ENCODE data around the gene TPRA1. TPM values are rescaled to one million over a fixed set of nuclear protein-coding genes. Genes with fewer than 3 reads are reported as not detected.

The TPRA1 gene
- total RNA-seq, 1 donor from 2014 or later = 37.2 TPM

DNA sequence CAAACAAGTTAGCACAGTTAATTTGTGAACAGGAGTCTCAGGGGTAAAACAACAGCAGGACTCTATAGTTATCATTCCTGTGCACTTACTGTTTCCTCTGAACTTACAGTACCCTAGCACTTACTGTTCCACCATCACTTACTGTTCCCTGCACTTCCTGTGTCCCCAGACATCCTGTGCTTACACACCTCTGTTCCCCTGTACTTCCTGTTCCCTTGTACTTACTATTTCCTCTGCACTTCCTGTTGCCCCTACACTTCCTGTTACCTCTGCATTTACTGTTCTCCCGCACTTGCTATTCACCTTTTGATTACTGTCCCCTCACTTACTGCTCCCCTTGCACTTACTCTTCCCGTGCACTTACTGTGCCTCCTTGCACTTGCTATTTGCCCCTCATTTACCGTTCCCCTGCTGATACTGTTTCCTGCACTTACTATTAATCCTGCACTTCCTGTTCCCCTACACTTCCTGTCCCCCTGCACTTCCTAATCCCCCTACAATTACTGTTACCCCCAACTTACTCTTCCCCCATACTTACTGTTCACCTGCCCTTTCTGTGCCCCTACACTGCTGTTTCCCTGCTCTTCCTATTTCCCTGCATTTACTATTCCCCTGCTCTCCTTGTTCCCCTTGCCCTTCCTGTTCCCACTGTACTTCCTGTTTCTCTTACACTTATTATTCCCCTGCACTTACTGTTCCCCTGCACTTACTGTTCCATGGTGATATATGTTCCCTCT is 30.3 kb downstream of the TPRA1 start:
- H3K27me3 Mint-ChIP-seq (ENCODE audit: low read depth) = peaks cover 4% of the 10 kb centered on the region
- peaks cover 4% of the 10 kb centered on the region for H3K9me3 Mint-ChIP-seq
- H3K4me1 Mint-ChIP-seq = no peaks in the 10 kb centered on the region
- no peaks in the 10 kb centered on the region for H3K36me3 Mint-ChIP-seq
- TF ChIP-seq, protein P1, sequence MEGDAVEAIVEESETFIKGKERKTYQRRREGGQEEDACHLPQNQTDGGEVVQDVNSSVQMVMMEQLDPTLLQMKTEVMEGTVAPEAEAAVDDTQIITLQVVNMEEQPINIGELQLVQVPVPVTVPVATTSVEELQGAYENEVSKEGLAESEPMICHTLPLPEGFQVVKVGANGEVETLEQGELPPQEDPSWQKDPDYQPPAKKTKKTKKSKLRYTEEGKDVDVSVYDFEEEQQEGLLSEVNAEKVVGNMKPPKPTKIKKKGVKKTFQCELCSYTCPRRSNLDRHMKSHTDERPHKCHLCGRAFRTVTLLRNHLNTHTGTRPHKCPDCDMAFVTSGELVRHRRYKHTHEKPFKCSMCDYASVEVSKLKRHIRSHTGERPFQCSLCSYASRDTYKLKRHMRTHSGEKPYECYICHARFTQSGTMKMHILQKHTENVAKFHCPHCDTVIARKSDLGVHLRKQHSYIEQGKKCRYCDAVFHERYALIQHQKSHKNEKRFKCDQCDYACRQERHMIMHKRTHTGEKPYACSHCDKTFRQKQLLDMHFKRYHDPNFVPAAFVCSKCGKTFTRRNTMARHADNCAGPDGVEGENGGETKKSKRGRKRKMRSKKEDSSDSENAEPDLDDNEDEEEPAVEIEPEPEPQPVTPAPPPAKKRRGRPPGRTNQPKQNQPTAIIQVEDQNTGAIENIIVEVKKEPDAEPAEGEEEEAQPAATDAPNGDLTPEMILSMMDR (IDR thresholded peaks at IDR 0.05; ENCODE audit: unreplicated experiment) = no peak
- no peak for DNase-seq (ENCODE audit: low spot score in 2 of 2, unreplicated experiment in 2 of 2)
- H3K27ac Mint-ChIP-seq = no peak overlapping the region
- H3K4me3 Mint-ChIP-seq = no peak overlapping the region

DNA sequence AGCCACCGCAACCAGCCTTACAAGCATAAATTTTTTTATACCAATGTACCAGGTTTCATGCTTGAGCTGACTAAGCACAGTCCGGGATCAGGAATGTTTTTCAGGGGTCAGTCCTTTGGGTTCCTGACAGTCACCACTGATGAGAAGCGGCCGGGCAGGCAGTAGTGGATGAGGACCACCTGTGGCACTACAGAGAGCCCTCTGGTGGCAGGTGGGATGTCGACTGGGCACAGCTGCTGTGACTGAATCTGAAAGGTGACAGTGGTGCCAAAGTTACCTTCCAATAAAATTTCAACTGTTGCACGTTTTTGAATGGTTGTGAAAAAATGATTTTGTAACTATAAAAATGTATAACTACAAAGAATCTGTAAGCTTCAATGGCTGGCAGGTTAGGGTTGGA is 34.0 kb downstream of the TPRA1 start:
- H3K9me3 Mint-ChIP-seq = peaks cover 4% of the 10 kb centered on the region
- TF ChIP-seq, protein P1 (IDR thresholded peaks at IDR 0.05; ENCODE audit: unreplicated experiment) = no peak
- no peak overlapping the region for H3K4me3 Mint-ChIP-seq
- peaks cover 1% of the 10 kb centered on the region for H3K27me3 Mint-ChIP-seq (ENCODE audit: low read depth)
- no peaks in the 10 kb centered on the region for H3K4me1 Mint-ChIP-seq
- H3K27ac Mint-ChIP-seq = no peak overlapping the region
- H3K36me3 Mint-ChIP-seq = no peaks in the 10 kb centered on the region
- DNase-seq (ENCODE audit: low spot score in 2 of 2, unreplicated experiment in 2 of 2) = no peak

GRCh38 chr3:127555108-127555507 is 35.4 kb downstream of the TPRA1 start:
- TF ChIP-seq, protein P1 (IDR thresholded peaks at IDR 0.05; ENCODE audit: unreplicated experiment) = no peak
- Mint-ChIP-seq H3K27ac (no peak overlapping the region), H3K27me3 (ENCODE audit: low read depth) (peaks cover 1% of the 10 kb centered on the region), H3K36me3 (no peaks in the 10 kb centered on the region), H3K9me3 (peaks cover 4% of the 10 kb centered on the region), H3K4me3 (no peak overlapping the region), H3K4me1 (peaks cover 2% of the 10 kb centered on the region)
- DNase-seq (ENCODE audit: low spot score in 2 of 2, unreplicated experiment in 2 of 2) = no peak

- Mint-ChIP-seq H3K4me3 (no peak overlapping the region), H3K27me3 (ENCODE audit: low read depth) (peaks cover 1% of the 10 kb centered on the region), H3K27ac (no peak overlapping the region), H3K4me1 (peaks cover 14% of the 10 kb centered on the region), H3K36me3 (no peaks in the 10 kb centered on the region), H3K9me3 (no peaks in the 10 kb centered on the region)
- no peak for DNase-seq (ENCODE audit: low spot score in 2 of 2, unreplicated experiment in 2 of 2)
- TF ChIP-seq, protein P1 (IDR thresholded peaks at IDR 0.05; ENCODE audit: unreplicated experiment) = no peak
Observed at GRCh38 chr3:127552038-127552437, 38.5 kb downstream of the TPRA1 start.

DNA sequence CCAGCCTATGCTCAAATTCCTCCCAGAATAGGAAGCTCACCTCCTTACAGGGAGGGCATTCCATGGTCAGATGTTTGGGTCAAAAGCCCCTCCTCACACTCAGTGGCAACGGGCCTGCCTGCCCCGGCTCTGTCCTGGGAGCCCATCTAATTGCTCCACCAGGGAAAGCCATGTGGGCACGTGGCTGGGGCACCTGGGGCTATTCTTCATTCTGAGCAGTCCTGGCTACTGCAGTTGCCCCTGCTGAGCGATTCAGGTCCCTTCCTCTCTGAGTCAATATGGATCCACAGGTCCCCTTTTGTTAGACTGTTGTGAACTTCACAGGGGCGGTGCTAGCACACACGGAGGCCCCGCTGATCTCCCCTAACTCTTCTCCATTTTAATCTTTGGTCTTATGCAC is 39.4 kb downstream of the TPRA1 start:
- TF ChIP-seq, protein P1 (IDR thresholded peaks at IDR 0.05; ENCODE audit: unreplicated experiment) = no peak

More for the DNA sequence above, 39.4 kb downstream of the TPRA1 start:
- H3K4me3 Mint-ChIP-seq = no peak overlapping the region
- peaks cover 19% of the 10 kb centered on the region for H3K4me1 Mint-ChIP-seq
- H3K27me3 Mint-ChIP-seq (ENCODE audit: low read depth) = peaks cover 1% of the 10 kb centered on the region
- H3K36me3 Mint-ChIP-seq = no peaks in the 10 kb centered on the region
- no peaks in the 10 kb centered on the region for H3K9me3 Mint-ChIP-seq
- DNase-seq (ENCODE audit: low spot score in 2 of 2, unreplicated experiment in 2 of 2) = no peak
- H3K27ac Mint-ChIP-seq = no peak overlapping the region
